ENCODE results near the gene UMODL1. TPM values are rescaled to one million over a fixed set of nuclear protein-coding genes. Genes with fewer than 3 reads are reported as not detected.

UMODL1 gene
- total and polyA plus RNA-seq, 2 donors (not counting 3 experiments of a cell fraction or from before 2014, with no cell fraction given): not detected

DNA sequence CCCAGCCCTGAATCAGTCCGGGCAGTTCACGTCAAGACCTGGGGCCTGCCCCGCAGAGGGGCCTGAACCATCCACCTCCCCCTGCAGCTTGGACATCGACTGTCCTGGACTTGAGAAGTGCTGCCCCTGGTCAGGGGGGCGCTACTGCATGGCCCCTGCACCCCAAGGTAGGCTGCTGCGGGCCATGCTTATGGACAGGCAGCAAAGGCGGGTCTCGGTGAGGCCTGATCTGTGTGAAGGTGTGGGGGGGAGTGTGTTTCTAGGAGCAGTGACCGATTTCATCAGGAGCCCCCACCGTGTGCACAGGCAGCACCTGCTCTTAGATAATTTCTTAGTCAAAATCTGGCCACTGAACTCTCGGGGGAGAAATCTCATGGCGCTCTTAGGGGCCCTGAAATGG, 13.0 kb downstream of the UMODL1 start:
- H3K9ac ChIP-seq (replicated peaks; ENCODE audit: extremely low read depth, insufficient read depth, low read length): no peak overlapping the region
- dilution Hi-C loops (cut with MboI; ENCODE audit: extremely low pct_ligation_motif_present, low sequenced_read_pairs): no loop called here
- H3K4me3 ChIP-seq (replicated peaks in 1 of 3; ENCODE audit: insufficient read depth in 1 of 3, low read depth in 1 of 3, low read length in 3 of 3): no peak overlapping the region
- H3K79me2 ChIP-seq (ENCODE audit: control insufficient read depth, insufficient read depth, low read length): no peaks in the 10 kb centered on the region
- H3K27me3 ChIP-seq (ENCODE audit: control insufficient read depth in 2 of 2, insufficient read depth in 2 of 2, low read length in 2 of 2): peaks cover 0 to 3% of the 10 kb centered on the region in 2 experiments
- CTCF ChIA-PET: no interaction called here
- no peaks in the 10 kb centered on the region for H4K20me1 ChIP-seq (replicated peaks; ENCODE audit: control insufficient read depth, extremely low read depth, insufficient read depth, low read length)
- FAIRE-seq: no peak
- intact Hi-C loops (cut with micrococcal nuclease): no loop called here
- no peaks in the 10 kb centered on the region for H3K9me1 ChIP-seq (replicated peaks; ENCODE audit: control insufficient read depth, extremely low read depth, insufficient read depth, low read length)
- no peak overlapping the region for H2AFZ ChIP-seq (ENCODE audit: low read depth, low read length)
- H3K4me2 ChIP-seq (ENCODE audit: insufficient read depth, low read length): no peak overlapping the region
- H3K4me1 ChIP-seq (ENCODE audit: control insufficient read depth, extremely low read depth, insufficient read depth, low read length): no peaks in the 10 kb centered on the region
- DNase-seq (ENCODE audit: low read depth, low spot score): no peak
- H3K9me3 ChIP-seq (replicated peaks; ENCODE audit: control insufficient read depth, insufficient read depth, low read length): no peaks in the 10 kb centered on the region
- POLR2A ChIA-PET: no interaction called here
- H3K27ac ChIP-seq (ENCODE audit: insufficient read depth, low read depth, low read length): no peak overlapping the region
- BruUV-seq (replicated peaks): no TSS peak
- TF ChIP-seq POLR2AphosphoS5 (IDR thresholded peaks at IDR 0.05; ENCODE audit: insufficient read depth, low read depth, low read length): no peak
- no peak for TF ChIP-seq POLR2A (IDR thresholded peaks at IDR 0.05; ENCODE audit: low read depth, low read length)
- TF ChIP-seq JUN (IDR thresholded peaks at IDR 0.05; ENCODE audit: borderline replicate concordance, insufficient read depth, insufficient read length, low read depth): no peak
- H3K36me3 ChIP-seq (ENCODE audit: control insufficient read depth in 2 of 2, extremely low read depth in 1 of 2, insufficient read depth in 2 of 2, low read length in 2 of 2): no peaks in the 10 kb centered on the region

DNA sequence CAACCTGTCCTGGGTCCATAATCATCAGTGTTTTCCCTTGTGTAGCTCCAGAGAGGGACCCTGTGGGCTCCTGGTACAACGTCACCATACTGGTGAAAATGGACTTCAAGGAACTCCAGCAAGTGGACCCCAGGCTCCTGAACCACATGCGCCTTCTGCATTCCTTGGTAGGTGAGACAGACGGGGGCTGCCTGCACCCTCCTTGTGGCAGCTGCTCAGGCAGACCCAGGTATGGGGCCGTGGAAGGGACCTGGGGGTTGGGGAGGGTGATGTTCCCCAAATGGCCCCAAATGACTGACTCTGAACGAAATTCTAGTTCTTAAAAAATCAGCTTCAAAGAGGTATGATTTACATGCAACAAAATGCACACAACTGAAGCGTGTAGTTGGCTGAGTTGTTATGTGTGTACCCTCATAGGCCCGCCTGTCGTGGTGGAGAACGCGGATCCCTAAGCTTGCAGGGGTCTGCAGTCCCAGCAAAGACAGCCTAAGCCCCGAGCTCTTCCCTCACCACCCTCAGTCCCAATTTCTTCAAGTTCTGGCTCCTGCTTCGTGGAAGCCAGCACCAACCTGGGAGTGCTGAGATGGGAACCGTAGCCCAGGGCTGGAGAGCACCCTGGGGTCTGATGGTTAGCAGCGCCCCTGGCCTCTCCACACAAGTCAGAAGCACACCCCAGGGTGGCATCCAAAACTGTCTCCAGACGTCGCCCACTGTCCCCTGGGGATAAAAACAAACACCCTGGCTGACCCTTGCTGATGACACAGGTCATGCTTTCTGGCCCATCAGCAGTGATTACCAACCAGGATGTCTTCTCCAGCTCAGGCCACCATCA, 14.3 kb downstream of the UMODL1 start:
- no peaks in the 10 kb centered on the region for H3K9me1 ChIP-seq (replicated peaks; ENCODE audit: control insufficient read depth, extremely low read depth, insufficient read depth, low read length)
- TF ChIP-seq MYC (IDR thresholded peaks at IDR 0.05; ENCODE audit: low read depth, low read length) (no peak), POLR2A (IDR thresholded peaks at IDR 0.05; ENCODE audit: low read depth, low read length) (no peak), FOS (IDR thresholded peaks at IDR 0.05; ENCODE audit: borderline replicate concordance, insufficient read depth, low read length) (no peak), EZH2 (IDR thresholded peaks at IDR 0.05; ENCODE audit: borderline replicate concordance, low read depth, low read length, severe bottlenecking) (no peak), POLR2AphosphoS5 (IDR thresholded peaks at IDR 0.05; ENCODE audit: insufficient read depth, low read depth, low read length) (no peak), GATA2 (IDR thresholded peaks at IDR 0.05; ENCODE audit: insufficient read depth, insufficient read length, low read depth, low read length) (no peak), JUN (IDR thresholded peaks at IDR 0.05; ENCODE audit: borderline replicate concordance, insufficient read depth, insufficient read length, low read depth) (no peak)
- TF ChIP-seq, protein P1, sequence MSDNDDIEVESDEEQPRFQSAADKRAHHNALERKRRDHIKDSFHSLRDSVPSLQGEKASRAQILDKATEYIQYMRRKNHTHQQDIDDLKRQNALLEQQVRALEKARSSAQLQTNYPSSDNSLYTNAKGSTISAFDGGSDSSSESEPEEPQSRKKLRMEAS (IDR thresholded peaks at IDR 0.05; ENCODE audit: insufficient read depth, insufficient read length): no peak
- TF ChIP-seq, protein P2, sequence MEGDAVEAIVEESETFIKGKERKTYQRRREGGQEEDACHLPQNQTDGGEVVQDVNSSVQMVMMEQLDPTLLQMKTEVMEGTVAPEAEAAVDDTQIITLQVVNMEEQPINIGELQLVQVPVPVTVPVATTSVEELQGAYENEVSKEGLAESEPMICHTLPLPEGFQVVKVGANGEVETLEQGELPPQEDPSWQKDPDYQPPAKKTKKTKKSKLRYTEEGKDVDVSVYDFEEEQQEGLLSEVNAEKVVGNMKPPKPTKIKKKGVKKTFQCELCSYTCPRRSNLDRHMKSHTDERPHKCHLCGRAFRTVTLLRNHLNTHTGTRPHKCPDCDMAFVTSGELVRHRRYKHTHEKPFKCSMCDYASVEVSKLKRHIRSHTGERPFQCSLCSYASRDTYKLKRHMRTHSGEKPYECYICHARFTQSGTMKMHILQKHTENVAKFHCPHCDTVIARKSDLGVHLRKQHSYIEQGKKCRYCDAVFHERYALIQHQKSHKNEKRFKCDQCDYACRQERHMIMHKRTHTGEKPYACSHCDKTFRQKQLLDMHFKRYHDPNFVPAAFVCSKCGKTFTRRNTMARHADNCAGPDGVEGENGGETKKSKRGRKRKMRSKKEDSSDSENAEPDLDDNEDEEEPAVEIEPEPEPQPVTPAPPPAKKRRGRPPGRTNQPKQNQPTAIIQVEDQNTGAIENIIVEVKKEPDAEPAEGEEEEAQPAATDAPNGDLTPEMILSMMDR (IDR thresholded peaks at IDR 0.05; ENCODE audit: extremely low read depth in 1 of 2, insufficient read depth in 1 of 2, low read depth in 1 of 2, low read length in 2 of 2): no peak
- intact Hi-C loops (cut with micrococcal nuclease) (no loop called here), dilution Hi-C loops (cut with MboI; ENCODE audit: extremely low pct_ligation_motif_present, low sequenced_read_pairs) (no loop called here)
- no peak overlapping the region for H2AFZ ChIP-seq (ENCODE audit: low read depth, low read length)
- CTCF ChIA-PET: interaction anchor here (0.6 to 1.4 kb wide), 2 partner anchors 23 to 299 kb away, joined by 4 read pairs; no protein-coding TSS in a partner anchor
- no peak overlapping the region for H3K9ac ChIP-seq (replicated peaks; ENCODE audit: extremely low read depth, insufficient read depth, low read length)
- H4K20me1 ChIP-seq (replicated peaks; ENCODE audit: control insufficient read depth, extremely low read depth, insufficient read depth, low read length): no peaks in the 10 kb centered on the region
- peaks cover 4 to 8% of the 10 kb centered on the region in 2 experiments for H3K27me3 ChIP-seq (ENCODE audit: control insufficient read depth in 2 of 2, insufficient read depth in 2 of 2, low read length in 2 of 2)
- no TSS peak for BruUV-seq (replicated peaks)
- H3K4me2 ChIP-seq (ENCODE audit: insufficient read depth, low read length): no peak overlapping the region
- FAIRE-seq (no peak), DNase-seq (ENCODE audit: low read depth, low spot score) (no peak)
- no peak overlapping the region for H3K4me3 ChIP-seq (replicated peaks in 1 of 3; ENCODE audit: insufficient read depth in 1 of 3, low read depth in 1 of 3, low read length in 3 of 3)
- H3K79me2 ChIP-seq (ENCODE audit: control insufficient read depth, insufficient read depth, low read length): no peaks in the 10 kb centered on the region
- H3K9me3 ChIP-seq (replicated peaks; ENCODE audit: control insufficient read depth, insufficient read depth, low read length): no peaks in the 10 kb centered on the region
- no peaks in the 10 kb centered on the region for H3K4me1 ChIP-seq (ENCODE audit: control insufficient read depth, extremely low read depth, insufficient read depth, low read length)
- no peaks in the 10 kb centered on the region for H3K36me3 ChIP-seq (ENCODE audit: control insufficient read depth in 2 of 2, extremely low read depth in 1 of 2, insufficient read depth in 2 of 2, low read length in 2 of 2)
- H3K27ac ChIP-seq (ENCODE audit: insufficient read depth, low read depth, low read length): no peak overlapping the region
- POLR2A ChIA-PET: no interaction called here

All from endothelial cell of umbilical vein (primary cell).